Measurements from ENCODE around the gene CCDC15.
A peak's percentile ranks its signal among the peaks of the same experiment; 100 is the strongest.
"Not testable (repeated sequence)": the region's sequence is repeated elsewhere in the genome, so short reads cannot be mapped to it uniquely, and the experiment has no call there.

CCDC15 gene

DNA sequence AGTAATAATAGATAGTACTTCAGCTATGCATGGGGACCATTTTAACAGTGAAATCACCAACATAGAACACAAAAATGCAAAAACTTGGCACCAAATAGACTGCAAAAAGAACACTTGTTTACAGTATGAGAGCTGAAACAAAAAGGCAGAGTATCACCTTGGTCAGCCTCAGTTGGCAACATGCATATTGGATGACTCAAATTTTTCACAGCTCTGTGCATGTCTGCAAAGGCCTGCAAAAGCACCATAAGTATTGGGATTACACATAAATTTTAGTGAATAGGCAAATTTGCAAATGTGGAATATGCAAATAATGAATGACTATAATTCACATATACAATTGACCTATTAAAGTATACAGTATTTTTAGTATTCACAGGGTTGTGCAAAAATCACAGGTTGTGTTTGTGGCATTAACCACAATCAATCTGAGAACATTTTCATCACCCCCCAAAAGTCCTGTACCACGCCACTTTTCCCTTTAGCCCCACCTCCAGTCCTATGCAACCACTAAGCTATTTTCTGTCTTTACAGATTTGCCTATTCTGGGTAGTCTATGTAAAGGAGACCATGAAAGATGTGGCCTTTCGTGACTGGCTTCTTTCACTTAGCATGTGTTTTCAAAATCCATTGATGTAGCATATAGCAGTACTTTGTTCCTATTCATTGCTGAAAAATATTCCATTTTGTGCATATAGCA lies 47.2 kb downstream of the CCDC15 start:
- no peak for DNase-seq

DNA sequence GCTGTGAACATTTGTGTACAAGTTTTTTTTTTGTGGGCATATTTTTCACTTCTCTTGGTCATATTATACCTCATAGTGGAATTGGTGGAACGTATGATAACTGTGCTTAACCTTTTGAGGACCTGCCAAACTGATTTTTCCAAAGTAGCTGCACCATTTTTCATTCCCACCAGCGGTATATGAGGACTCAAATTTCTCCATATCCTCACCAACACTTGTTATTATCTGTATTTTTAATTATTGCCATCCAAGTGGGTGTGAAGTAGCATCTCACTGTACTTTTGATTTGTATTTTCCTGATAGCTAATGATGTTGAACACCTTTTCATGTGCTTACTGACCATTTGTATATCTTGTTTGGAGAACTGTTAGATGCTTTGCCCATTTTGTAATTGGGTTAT lies 47.8 kb downstream of the CCDC15 start:
- no peak for DNase-seq

DNA sequence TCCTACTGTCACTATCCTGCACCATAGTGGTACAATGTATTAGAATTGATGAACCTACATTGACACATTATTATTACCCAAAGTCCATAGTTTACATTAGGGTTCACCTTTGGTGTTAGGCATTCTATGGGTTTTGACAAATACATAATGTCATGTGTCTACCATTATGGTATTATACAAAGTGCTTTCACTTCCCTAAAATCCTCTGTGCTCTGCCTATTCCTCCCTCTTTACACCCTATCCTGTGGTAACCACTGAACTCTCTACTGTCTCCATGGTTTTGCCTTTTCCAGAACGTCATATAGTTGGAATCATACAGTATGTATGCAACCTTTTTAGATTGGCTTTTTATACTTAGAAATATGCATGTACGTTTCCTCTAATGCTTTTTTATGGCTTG lies 51.5 kb downstream of the CCDC15 start:
- DNase-seq, result no peak

DNA sequence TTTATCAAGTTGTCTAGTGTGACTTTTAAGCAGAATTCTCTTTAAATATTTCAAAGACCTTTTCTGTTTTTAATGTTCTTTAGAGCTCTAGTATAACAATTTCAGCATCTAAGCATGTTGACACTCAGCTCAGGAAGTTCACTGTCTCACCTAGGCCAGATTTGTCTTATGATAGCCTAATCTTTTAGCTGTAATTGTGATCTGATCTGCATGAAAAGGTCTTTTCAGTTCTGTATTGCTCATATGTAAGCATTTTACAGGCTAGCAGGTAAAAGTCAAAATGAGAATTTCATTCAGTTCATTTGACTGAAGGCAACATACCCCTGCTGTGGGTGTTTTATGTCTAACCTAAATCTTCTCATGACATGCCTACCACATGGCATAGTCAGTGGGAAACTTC lies 62.4 kb downstream of the CCDC15 start:
- no peak for DNase-seq

DNA sequence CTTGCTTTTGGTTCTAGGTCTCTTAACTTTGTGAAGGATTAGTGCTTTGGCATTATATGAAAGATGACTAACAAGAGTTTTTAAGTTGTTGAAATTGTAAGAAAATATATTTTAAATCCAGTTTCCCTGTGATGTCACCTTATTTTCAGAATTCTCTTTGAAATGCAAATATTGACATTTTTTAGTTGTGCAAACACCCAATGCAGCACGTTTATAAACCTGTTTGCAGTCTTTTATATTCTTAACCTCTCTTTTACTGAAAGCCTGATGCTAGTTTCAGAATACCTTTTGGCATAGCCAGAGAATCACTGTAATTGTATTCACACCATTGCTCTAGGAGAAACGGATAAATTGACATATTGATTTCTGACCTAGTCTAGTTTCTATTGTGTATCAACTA lies 66.3 kb downstream of the CCDC15 start:
- DNase-seq, result no peak

DNA sequence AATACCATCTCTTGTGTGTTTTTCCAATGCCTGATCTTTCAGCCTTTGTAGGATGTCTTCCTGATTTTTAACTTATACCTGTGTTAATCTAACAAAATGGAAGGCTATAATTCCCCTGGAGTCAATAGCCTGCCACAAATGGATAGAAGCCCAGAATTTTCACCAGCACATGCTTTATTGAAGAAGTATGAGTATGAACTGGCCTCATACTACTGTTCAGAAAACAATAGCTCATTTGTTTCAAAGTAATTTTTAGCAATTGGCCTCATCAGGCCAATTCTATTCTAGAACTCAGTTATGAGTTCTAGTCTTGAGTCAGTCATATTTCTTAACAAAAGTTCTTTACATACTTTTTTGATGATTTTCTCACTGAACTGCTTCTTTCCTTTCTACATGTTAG lies 68.5 kb downstream of the CCDC15 start:
- no peak for DNase-seq

DNA sequence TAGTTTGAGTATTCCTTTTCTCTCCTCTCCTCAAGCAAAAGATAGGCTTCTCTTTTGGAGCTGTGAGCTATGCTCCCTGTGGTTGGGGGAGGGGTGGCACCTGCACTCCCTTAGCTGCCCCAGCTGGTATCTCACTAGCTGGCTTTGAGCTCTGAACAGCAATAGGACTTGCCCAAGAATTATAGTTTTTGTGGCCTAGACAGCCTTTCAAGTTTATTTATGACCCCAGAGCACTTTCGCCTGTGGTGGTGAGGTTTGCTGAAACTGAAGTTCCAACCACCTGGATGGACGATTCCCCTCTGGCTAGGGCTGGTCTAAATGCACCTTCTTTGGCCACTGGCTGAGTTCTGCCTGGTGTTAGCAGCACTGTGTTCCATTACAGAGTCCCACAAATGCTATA lies 72.0 kb downstream of the CCDC15 start:
- DNase-seq, result no peak

DNA sequence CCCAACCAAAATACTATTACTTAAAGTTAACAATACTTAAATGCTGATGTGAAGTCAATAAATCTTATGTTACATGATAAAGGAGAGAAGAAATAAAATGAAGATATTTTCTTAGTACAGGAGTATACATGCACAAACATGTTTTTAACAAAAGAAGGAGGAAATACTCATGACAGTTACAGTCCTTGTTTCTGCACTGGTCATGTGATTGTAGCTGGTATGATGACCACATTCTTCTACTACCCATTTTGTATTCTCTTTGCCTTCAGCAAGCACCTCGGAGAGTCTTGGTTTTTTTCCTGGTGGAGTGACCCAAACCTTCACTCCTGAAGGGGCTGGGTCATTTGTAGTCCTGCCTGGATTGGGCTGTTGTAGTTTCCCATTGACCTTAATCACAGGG lies 75.4 kb downstream of the CCDC15 start:
- not testable (repeated sequence) for DNase-seq

DNA sequence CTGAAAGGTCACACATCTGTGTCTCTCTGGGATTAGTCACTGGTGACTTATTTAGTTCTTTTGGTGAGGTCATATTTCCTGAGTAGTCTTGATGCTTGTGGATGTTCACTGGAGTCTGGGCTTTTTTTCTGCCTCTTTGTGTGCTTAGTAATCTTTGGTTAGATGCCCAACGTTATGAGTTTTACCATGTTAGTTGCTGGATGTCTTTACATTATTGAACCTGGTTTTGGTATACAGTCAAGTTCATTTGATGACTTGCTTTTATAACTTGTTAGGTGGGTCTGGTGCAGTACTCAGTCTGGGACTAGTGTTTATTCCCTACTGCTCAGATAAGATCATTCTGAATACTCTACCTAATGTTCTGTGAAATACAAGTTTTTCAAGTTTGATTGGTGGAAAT lies 82.9 kb downstream of the CCDC15 start:
- no peak for DNase-seq

DNA sequence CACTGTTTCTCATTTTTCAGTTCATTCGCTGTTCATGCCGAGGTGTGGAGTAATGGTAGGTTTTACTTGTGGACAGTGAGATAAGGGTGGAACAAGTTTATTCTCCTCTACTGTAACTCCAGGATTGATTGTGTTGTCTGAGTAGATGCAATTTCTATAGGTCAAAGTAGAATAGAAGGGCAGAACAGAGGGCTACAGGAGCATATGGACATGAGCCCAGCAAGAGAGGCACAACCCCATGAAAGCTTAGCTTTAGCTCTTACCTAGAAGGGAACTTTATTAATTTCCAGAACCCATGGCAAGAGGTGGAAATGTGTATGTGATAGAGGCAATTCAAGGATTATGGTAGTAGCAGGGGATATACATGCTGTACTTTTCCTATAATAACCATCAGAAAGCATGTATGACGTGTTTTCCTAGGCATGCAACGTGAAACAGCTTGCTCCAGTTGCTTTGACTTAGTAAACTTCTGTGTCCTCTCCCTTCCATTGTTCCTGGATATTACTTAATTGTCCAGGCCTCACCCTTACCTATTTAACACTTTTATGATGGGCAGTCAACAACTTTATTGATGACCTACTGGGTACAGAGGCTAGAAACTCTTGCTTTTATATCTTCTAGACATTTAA lies 95.3 kb downstream of the CCDC15 start:
- no peak for DNase-seq

DNA sequence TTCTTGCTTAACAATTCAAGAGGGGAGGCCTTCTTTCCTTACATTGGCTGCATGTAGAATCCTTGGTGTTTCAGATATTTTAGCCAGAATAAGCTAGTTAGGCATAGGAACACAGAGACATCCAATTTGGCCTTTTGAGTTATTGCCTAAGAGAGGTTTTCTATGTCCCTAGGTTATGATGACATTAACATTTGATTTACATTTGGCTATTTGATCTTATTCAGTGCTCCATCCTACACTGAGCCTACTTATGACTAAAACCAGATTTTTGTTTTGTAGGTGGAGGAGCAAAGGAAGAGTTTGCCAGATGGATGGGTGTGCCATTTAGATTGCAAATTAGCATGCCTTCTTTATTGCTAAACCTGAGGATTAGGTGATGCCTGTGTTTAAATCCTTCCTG lies 98.0 kb downstream of the CCDC15 start:
- no peak for DNase-seq

DNA sequence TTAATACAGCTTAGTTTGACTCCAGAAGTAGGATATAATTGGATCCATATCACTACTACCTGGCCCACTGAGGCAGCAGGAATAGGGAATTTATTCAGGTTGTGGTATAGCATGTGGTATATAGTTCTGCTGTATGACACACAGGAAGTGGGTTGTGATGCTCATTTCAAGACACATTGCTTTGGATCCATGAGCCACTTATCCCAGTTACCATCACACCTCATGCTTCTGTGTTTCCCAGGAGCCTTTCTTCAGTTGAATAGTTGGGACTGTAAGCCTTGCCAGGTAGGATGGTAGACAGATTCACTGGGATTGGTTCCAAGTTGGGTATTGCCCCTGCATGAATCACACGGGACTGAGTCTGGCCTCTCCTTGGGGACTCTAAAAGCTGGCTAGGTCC lies 99.2 kb downstream of the CCDC15 start:
- DNase-seq, result no peak

DNA sequence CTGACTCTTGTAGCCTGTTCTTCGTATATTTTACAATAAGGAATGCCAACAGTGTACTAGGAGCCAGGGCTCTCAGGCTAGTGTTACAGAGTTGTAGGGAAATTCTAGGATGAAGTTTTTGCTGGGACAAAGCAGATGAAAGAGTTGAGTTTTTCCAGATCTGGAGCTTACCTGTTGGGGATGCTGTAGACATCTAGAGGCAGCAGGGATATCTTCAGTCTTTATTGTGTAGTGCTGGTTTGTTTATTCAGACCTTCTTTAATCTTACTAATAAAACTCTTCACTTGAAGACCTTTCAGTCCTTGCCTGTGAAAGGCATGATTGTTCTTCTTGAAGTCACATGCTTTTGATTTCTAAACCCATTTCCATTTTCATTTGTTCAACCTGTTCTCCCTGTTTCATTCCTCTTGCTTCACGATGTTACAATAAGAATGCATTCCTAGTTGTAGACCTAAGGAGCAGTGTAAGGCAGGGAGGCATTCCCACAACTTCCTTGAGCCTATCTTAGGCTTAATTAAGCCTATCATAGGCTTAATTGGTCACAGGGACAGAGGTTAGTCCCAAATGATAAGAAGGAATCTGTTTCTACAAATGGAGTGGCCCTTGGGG lies 101.2 kb downstream of the CCDC15 start:
- DNase-seq, result no peak

DNA sequence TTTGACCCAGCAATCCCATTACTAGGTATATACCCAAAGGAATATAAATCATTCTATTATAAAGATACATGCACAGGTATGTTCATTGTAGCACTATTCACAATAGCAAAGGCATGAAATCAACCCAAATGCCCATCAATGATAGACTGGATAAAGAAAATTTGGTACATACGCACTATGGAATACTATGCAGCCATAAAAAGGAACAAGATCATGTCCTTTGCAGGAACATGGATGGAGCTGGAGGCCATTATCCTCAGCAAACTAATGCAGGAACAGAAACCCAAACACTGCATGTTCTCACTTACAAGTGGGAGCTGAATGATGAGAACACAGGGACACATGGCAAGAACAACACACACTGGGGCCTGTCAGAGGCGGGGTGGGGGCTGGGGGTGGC lies 102.1 kb downstream of the CCDC15 start:
- DNase-seq, result not testable (repeated sequence)

DNA sequence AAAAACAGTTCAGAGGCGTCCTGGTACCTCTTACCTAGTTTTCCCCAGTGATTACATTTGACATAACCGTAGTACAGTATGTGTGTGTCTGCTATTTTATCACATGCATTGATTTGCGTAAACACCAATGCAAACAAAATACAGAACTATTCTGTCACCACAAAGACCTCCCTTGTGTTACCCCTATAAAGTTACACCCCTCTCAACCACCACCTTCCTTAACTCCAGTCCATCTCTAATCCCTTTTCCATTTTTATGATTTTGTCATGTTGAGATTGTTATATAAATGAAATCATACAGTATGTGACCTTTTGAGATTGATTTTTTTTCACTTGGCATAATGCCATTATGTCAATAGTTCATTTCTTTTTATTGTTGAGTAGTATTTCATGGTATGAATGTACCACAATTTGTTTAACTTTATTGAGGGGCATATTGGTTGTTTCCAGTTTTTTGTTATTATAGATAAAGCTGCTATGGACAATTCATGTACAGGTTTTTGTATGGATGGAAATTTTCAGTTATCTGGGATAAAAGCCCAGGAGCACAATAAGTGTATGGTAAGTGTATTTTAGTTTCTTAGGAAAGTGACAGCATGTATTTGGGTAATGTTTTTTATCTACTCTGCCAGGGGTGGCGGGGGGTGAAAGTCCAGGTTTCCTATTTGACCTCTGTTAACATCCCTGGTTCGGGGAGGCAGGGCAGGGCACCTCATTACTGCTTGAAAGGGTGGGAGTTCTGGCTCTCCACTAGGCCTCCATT lies 103.1 kb downstream of the CCDC15 start:
- no peak for DNase-seq

DNA sequence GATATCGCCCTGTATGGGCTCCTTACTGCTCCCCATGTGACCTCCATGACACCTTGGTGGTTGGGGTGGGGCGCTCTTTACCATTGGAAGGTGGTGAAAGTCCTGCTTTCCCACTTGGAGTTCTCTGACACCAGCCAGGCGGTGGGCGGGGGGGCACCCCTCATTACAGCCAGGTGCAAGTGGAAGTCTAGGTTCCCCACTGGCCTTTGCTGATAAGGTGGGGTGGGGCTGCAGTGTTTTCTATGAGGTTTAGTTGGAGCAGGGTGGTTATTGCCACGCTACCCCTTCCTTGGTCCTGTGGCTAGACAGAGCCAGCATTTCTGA lies 103.7 kb downstream of the CCDC15 start:
- DNase-seq, result no peak

DNA sequence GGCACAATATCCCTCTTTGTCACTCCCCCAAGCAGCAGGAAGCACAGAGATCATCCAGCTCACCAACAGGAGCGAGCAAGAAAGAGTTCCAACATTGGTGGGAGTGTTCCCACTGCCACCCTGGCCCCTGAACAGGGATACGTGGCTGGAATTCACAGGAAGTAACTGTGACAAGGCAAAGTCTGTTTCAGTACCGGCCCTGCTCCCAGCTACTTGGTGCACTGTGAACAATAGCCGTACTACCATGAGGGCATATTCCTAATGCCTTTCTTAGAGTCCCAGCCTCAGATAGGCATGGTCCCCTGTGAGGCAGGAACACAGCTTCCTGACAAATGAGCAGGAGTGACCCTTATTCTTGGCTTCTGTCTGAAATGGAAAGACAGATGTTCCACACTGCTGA lies 107.3 kb downstream of the CCDC15 start:
- DNase-seq, result no peak

DNA sequence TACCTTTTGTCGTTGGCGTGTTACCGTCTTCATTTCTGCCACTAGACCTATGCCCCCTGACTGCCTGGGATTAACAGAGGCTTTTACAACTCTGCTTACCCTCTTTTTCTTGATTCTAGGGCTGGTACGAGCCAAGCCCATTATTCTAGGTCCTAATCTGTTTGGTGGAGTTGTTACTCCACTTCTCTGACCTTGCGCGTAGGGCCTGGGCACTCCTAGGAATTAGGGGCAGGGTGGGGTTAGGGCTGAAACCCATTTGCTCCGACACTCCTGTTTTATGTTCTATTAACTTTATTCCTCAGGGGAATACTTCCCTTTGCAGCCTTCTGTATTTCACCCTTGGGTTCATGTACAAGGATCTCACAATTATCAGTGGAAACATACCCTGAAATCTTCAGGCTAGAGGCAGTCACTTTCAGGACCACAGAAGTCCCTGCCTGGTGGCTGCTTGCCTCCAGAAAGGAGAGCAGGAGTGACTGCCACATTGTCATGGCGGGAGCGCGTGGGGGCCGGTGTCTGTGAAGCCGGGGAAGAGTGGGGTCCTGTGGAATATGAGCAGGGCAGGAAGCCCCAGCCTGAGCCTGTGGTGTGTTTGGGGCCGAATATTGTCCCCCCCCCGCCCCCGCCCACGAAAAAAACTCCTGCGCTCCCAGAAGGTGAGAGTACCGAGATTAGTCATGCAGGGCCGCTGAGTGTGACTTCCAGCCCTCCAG lies 108.4 kb downstream of the CCDC15 start:
- no peak for DNase-seq

DNA sequence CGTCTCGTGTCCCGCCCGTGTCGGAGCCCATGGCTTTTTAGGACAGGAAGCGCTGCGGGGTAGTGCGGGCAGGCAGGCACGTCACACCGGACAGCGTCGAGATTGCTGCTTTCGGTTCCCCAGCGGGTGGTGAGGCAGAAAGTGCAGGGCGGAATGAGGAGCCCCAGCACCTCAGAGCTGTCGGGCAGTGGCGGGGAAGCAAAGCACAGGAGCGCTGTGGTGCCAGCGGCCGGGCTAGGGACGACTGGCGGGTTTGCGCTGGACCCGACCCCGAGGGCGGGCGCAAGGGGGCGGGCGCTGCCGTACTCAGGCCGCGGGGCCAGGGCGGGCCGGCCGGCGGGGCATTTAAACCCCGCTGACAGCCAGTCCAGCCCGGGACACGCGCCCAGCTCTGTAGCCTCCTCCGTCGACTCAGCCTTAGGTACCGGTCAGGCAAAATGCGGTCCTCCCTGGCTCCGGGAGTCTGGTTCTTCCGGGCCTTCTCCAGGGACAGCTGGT lies 109.0 kb downstream of the CCDC15 start, which contains the start of gene SLC37A2:
Gene SLC37A2 (plus strand): TSS at position 375 of the 498 bp plus-strand sequence. CDS start 63 bp downstream, at position 438.
- DNase-seq, result peak; percentile 42

DNA sequence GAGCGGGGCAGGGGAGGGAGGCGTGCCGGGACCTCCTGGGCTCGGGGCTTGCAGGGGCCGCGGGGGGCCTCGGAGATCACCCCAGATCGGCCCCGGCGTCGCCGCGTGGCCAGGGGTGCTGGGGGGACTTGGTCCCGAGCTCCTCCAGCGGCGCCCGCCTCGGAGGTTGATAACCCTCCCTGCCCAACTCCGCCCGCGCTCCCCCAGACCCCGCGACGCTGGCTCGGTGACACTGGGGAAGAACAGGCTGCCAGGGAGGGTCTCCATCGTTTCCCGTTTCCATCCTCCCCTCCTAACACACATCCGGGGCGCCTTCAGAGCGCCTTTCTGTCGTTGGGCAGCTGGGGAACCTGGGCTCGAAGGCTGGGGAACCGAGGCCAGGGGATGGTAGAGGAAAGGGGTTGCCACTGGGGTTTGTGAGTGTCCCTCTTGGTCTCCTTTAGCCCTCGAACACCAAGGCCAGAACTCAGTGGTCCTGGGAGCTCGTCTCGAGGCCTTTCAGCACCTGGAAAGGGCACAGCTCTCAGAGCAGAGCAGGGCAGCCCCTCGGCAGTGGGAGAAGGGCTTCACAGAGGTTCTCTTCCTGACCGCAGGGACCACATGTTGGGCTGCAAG lies 109.5 kb downstream of the CCDC15 start:
- no peak for DNase-seq

DNA sequence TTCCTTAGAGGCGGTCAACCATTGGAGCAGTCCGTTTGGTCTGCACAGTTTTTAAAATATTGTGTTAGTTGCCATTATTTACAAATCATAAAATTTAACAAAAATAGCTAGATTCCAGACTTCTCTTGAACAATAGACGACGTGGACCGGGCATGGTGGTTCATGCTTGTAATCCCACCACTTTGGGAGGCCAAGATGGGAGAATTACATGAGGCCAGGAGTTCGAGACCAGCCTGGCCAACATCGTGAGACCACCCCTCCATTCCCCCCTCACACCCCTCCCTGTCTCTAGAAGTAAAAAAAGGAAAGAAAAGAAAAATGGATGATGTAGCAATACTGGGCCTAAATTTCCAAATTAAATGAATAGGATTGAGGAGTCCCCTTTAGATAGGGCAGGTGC lies 110.1 kb downstream of the CCDC15 start:
- no peak for DNase-seq

DNA sequence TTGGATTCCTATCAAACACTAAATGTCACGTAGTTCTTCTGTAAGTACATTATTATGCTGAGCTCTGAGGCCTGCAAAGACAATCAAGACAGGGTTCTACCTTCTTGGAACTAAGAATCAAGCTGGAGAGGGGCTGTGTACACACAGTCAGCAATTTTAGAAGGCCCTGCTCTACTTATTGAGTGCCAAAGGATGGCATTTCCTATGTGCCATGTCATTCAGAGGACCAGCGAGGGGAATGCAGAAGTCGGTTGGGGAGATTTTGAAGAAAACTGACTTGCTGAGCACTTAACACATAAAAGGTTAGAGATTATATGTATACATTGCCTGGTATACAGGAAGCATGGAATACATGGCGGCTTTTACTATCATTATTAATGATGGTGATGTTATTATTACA lies 114.4 kb downstream of the CCDC15 start:
- DNase-seq, result no peak

DNA sequence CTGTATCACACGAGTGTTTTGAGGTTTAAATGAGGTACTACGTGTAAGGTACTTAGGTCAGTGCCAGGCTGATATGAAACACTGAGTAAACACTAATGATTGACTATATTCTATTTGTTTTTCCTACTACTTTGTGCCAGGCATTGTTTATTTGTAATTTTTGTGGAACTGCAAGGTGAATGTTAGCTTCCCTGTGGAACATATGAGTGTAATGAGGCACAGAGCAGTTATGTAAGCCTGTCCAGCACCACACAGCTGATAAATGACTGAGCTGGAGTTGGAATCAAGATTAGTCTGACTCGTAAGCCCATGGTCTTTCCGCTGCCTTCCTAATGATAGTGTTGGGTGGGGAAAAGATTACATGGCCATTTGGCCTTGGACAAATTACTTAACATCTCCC lies 115.0 kb downstream of the CCDC15 start:
- no peak for DNase-seq

Data from CD4-positive, alpha-beta T cell treated with Interleukin-6 for 4 hours (primary cell).